ENCODE data around the gene GLI1. TPM values are rescaled to one million over a fixed set of nuclear protein-coding genes. Genes with fewer than 3 reads are reported as not detected.

The GLI1 gene
- 0.45 TPM in 1 of 2 replicates, not detected in the other for total RNA-seq

DNA sequence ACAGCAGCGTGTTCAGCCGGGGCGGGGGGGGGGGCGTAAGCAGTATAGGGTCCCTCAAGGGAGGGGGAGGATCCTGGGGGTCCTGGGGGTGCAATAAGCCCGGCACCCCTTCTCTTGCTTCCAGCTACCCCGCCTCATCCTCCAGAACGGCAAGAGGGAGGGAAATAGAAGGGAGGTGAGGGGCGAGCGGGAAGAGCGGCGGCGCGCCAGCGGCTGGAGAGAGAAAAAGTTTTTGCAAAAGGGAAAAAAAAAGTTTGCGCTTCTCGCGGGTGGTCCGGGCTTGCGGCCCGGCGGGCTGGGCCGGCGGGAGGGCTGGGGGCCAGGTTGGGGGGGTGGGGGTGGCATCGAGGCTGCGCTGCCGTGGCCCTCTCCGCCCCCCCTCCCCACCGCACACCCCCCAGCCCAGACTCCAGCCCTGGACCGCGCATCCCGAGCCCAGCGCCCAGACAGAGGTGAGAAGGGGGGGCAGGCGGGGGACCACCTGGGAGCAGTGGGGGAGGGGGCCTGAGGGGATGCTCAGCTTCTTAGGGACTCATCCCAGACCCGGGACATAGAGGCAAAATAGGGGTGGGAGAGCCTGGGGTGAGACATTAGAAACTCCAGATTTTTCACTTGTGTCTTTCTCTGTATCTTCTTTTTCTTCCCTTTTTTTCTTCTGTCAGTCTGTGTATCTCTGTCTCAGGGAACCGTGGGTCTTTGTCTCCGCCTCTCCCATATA lies at the start of gene GLI1:
Gene GLI1, plus strand, starts transcription at position 36 of the 718 bp plus-strand sequence. CDS start 3,907 bp downstream, outside the sequence.

GRCh38 chr12:57430931-57431566 lies 28.5 kb upstream of the GLI1 start, which contains the start of gene R3HDM2:
Gene R3HDM2 (minus strand): TSS chr12:57431043. CDS start chr12:57310428, 120,615 bp downstream.

GRCh38 chr12:57434517-57435223 lies 24.9 kb upstream of the GLI1 start, which contains the start of gene INHBC:
Gene INHBC (plus strand): TSS chr12:57434784. CDS start chr12:57434887, 103 bp downstream.

DNA sequence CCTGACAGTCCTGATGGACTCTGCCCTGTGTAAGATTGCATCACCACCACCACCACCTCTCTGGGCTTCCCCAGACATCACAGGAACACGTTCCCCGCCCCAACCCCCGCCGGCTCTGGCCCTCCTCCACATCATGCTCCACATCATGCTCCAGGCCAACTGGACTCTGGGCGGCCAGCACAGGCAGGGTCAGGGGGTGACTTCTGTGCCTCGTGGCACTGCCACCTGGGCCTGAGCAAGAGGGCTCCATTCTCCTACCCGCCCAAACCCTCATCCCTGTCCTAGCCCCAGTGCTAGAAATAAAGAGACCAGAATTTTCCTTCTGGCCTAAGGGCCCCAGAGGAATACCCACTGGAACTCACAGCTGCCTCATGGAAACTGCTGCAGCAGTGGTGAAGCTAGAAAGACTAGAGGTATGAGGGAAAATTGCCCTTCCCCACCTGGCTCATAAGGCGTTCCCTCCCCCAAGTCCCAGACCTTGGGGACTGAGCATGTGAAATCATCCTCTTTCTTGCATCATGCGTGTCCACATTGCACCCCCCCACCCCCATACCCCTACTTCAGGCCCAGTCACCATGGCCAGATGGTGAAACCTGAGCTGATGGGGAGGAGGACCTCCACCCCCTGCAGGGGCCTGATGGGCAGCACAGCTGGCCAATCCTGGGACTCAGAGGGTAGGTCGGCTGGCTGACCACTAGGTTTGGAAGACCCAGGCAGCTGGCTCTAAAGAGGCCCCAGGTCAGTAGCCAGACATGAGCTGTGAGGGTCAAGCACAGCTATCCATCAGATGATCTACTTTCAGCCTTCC lies 4.8 kb upstream of the GLI1 start, which contains the start of gene INHBE:
Gene INHBE, plus strand, starts transcription at position 742 of the 808 bp plus-strand sequence. CDS start 230 bp downstream, outside the sequence.

DNA sequence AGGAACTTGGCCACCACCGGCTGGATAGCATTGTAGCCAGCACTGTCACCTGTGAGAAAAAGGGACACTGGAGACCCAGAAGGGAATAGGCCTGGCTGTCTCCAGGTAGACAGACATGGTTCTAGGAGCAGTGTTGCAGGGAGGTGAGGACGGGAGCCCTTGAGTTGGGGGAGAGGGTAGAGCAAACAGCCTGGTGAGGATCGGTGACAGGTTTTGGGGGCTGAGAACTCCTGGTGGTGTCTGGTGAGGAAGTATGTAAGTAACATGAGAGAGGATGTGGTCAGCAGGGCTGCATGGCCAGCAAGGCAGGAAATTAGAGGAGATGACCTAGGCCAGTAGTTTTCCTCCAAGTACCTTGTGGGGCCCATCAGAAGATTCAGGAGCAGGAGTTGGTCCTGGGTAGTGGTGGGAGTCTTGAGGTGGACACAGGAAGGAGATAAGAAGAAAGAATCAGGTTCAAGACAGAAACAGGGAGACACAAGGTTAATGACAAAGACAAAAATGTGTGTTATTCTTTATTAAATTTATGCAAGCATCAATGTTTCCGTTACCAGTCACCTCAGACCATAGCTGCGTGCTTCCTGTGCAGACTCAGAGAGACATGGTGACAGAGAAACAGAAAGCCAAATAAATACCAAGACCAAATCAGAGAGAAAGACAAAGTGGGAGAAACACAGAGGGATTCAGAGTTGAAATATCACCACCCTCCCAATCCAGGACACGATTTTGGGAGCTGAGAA lies 20.0 kb downstream of the GLI1 start, which contains the start of gene ARHGAP9:
Gene ARHGAP9, minus strand, starts transcription at position 491 of the 740 bp plus-strand sequence. Its CDS starts 460 bp downstream, at position 31.

DNA sequence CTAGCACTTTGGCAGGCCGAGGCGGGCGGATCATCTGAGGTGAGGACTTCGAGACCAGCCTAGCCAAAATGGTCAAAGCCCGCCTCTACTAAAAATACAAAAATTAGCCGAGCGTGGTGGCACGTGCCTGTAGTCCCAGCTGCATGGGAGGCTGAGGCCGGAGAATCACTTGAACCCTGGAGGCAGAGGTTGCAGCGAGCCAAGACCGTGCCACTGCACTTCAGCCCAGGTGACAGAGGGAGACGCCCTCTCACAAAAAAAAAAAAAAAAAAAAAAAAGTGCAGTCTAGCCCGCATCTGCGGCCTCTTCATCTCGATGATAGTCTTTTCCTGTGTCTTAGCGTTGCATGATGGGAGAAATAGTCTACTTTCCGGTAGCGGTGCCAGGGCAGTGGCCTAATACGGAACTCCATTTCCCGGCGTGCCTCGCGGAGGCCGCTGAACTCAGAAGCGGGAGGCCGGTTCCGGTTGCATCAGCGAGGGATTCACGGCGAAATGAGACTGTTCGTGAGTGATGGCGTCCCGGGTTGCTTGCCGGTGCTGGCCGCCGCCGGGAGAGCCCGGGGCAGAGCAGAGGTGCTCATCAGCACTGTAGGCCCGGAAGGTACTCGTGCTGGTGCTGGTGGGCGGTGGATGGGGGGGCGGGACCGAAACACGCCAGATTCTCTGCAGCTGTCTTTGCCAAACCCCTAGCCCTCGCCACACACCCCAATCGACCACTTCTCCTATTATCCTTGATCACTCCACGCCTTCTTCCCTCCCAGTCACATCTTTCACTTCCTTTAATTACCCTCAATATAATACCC lies 28.2 kb downstream of the GLI1 start, which contains the start of gene MARS1:
Gene MARS1, plus strand, starts transcription at position 472 of the 805 bp plus-strand sequence. Its CDS starts 23 bp downstream, at position 495.

GRCh38 chr12:57520053-57520818 lies 60.7 kb downstream of the GLI1 start, which contains the start of gene DDIT3:
Gene DDIT3 (minus strand): TSS chr12:57520514. CDS start chr12:57517406, 3,108 bp downstream.

Other genes with a start within 250 kb of the GLI1 start
- gene NXPH4, start 243.0 kb upstream of the GLI1 start, total RNA-seq: 2.5 TPM in 1 of 2 replicates, not detected in the other
- 132 and 202 TPM in 2 replicates for gene SHMT2, start 230.1 kb upstream of the GLI1 start, total RNA-seq
- 0.18 and 0.19 TPM in 2 replicates for gene STAC3, start 208.6 kb upstream of the GLI1 start, total RNA-seq
- gene R3HDM2, start 28.7 kb upstream of the GLI1 start, total RNA-seq: 4.0 and 8.5 TPM in 2 replicates
- not detected in 2 replicates for gene INHBC, start 25.0 kb upstream of the GLI1 start, total RNA-seq
- gene INHBE, start 4.5 kb upstream of the GLI1 start, total RNA-seq: not detected in 2 replicates
- not detected in 2 replicates for gene ARHGAP9, start 20.1 kb downstream of the GLI1 start, total RNA-seq
- gene MARS1, start 28.3 kb downstream of the GLI1 start, total RNA-seq: 138 and 187 TPM in 2 replicates
- 6.0 and 10.1 TPM in 2 replicates for gene DDIT3, start 60.7 kb downstream of the GLI1 start, total RNA-seq
- gene MBD6, start 63.0 kb downstream of the GLI1 start, total RNA-seq: 6.2 and 9.5 TPM in 2 replicates
- gene DCTN2, start 87.4 kb downstream of the GLI1 start, total RNA-seq: 72.8 and 90.9 TPM in 2 replicates
- under 0.01 and 0.09 TPM in 2 replicates for gene KIF5A, start 90.3 kb downstream of the GLI1 start, total RNA-seq
- 5.5 and 7.9 TPM in 2 replicates for gene PIP4K2C, start 131.4 kb downstream of the GLI1 start, total RNA-seq
- 3.3 and 11.0 TPM in 2 replicates for gene DTX3, start 145.0 kb downstream of the GLI1 start, total RNA-seq
- 1.8 and 10.7 TPM in 2 replicates for gene ARHGEF25, start 151.7 kb downstream of the GLI1 start, total RNA-seq
- 0.18 and 0.94 TPM in 2 replicates for gene B4GALNT1, start 173.4 kb downstream of the GLI1 start, total RNA-seq
- 164 and 240 TPM in 2 replicates for gene OS9, start 234.3 kb downstream of the GLI1 start, total RNA-seq